HG03196 (cell line): ENCODE results near the gene TP53I13.

Experiments
- ATAC-seq: cut with Tn5 transposase; IDR thresholded peaks from one replicate; pipeline ENCODE4 v1.9.1; 2021; ENCODE audit not compliant: unreplicated experiment

The TP53I13 gene

DNA sequence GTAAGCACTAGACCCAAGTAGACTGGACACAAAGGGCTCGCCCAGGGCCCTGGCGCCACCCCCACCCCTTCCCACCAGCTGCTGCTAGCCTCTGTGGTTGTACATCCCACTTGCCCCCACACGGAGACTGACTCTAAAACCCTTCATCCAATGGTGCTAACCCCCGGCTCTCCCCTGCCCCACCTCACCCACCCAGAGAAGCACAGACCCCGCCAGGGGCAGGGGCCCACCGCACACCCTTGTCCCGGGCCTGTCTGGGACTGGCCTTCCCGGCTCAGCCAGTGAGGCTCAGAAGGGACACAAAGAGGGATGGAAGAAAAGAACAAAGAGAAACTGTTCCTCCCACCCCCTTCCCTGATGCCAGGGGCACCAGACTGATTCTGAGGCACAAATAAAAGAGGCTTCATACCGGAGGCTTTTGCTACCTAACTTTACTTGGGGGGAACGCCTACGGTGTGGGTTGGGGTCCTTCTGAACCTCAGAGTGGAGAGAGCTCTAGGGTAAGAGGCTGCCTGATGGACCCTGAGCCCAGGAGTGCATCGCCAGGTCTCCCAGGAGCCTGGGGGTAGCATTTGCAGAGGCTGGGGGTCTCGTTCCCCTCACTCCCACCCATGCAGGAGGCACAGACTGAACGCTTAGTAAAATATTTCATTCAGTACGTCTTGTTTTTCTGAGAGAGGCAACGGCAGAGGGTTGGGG lies 46.0 kb downstream of the TP53I13 start:
- ATAC-seq: no peak

DNA sequence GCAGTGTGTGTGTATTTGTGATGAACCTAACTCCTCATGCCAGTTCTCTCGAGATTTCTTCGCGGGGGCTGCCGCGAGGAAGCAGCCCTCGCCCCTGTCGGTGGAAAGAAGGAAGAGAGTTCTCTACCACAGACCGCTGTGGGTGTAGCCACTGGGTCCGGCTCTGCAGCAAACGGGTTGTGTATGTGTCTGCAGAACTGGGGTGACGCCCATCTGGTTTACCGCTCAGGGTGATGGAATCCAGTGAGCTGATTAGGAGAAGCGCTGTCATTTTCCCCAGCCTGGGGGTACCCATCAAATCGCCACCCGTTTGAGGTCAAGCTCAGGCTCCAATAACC lies 46.5 kb downstream of the TP53I13 start:
- no peak for ATAC-seq

DNA sequence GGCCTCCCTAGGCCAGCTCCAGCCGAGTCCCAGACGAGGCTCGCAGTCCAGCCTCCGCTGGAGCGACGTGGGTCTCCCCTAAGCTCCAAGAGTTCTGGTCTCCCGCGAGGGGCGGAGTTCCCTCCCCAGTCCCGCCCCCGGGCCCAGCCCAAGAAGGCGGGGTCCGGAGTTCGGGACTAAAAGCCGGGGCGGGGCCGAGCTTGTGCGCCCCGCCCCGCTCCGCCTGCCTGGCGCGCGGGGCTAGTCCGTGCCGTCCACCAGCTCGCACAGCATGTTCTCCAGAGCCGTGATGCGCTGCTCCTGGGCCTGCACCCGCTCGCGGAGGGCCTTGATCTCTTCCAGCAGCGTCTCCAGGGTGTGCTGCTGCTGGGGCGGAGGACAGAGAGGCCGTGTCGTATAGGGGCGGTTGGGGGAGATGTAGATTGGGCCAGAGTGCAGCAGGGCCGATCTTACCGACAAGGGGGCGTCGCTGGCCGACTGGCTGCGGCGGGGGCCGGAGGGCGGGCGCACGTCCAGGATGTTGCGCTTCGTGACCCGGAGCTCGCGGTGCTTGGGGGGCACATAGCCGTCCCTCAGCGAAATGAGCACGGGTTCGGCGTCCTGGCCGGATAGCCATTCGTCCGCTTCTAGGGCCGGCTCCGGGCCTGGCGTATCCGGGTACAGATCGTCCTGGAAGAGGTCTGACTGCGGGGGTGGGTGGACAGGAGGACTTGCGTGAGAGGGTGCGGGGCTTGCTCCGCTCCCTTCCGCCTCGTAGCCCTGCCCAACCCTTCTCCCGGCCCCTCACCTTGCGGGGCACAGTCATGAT lies 47.2 kb downstream of the TP53I13 start:
- ATAC-seq: peak; percentile 45

DNA sequence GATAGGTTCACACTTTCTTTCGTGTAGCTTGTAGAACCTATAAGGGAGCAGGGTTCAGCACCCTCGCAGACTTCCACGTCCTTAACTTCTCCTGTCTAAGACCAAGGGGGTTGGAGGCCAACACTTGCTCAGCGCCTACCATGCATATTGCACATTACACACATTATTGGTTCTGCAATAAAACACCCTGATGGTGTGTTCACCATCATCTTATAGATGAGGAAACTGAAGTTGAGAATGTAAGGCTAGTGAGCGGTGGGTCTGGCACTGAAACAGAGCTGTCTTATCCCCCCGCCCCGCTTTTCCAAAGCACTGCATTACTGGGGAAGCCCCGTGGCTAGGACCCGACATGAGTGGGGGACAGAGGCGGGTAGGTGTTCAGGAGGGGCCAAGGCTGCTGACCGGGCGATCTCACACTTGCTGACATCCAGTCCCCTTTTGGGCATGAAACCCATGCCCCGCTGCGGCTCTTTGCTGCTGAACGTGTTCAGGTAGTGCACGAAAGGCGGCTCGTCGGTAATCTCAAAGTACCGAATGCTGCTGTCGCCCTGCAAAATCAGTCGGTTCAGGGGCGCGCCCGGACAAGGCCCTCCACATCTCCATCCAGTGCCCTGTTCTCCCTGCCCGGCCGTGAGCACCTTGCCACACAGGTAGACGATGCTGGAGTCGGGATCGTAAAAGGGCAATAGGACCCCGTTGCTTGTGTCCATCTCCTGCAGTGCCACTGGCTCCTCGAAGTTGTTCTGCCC lies 48.0 kb downstream of the TP53I13 start:
- ATAC-seq: no peak

DNA sequence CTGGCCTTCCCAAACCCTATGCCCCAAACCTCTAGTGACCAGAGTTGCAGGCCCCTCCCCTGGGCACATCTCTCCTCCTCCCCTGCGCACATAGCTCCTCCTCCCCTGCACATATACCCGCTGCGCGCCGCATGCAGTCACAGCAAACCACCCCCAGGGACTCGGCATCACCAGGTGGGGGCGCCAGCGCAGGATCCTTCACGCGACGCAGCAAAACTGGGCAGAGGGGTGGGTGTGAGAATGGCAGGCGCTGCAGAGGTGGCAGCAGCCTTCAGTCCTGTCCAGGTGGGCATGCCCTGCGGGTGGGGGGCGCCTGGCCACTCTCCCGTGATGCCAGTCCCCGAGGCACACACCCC lies 48.6 kb downstream of the TP53I13 start:
- ATAC-seq: peak; percentile 40

DNA sequence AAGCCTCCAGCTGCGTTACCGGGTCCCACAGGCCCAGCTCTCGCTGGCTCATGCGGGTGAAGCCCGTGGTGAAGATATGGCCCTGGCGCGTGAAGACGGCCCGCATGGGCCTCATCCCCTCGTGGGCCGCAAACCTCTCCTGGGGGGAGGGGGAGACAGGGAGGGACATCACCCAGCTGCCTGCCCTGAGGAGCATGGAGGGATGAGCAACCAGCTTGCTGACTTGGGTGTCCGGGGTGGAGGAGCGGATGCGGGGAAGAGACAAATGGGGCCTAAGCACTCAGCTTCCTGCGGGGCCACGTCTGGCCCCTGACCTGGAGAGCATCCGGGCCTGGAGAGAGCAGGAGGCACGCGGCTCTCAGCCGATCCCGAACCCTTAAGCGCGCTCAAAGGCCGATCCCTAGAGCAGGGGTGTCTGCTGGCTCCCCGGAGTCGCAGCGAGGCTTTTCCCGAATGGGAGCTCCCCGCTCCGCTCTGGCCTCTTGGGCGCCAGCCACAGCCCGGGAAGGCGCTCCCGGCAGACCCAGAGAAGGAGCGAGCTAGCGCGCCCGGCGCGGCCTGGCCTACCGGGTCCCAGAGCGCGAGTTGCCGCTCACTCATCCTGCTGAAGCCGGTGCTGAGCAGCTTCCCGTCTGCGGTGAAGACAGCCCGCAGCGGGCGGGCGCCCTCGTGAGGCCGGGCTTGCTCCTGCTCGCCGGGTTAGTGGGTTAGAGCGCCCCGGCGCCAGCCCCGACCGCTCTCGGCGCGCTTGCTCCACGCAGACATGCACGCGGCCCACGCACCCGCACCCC lies 49.2 kb downstream of the TP53I13 start:
- ATAC-seq: no peak

DNA sequence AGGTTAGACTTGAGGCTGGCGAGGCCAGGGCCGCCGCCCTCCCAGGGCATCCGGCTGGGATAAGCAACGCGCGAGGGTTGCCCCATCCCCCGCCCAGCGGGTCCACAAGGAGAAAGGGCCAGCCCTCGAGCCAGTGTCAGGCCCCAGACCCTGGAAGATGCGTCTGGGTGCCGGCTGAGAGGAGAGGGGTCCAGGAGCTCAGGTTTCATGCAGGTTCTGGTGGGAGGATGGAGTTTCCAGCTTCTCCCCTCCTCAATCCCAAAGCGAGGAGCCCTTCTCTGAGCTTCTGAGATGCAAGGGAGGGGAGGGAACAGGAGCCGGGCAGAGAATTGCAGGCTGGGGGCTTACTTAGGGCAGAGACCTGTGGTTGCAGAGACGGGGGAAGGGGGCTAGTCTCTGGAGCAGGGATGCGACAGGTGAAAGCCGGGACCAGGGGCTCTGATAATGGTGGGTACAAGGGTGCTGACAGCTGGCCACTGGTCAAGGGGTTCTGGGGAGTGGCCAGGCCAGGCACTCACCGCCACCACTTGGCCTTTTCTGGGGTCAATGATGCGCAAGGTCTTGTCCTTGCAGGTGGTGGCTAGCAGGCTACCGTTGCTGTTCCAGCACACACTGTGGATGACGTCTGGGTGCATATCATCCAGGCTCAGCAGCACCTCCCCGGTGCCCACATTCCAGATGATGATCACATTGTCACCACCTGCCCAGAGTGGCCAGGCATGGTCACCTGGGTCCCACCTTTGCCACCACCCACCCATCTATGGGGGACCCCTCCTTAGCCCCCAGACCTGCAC lies 50.0 kb downstream of the TP53I13 start:
- no peak for ATAC-seq

DNA sequence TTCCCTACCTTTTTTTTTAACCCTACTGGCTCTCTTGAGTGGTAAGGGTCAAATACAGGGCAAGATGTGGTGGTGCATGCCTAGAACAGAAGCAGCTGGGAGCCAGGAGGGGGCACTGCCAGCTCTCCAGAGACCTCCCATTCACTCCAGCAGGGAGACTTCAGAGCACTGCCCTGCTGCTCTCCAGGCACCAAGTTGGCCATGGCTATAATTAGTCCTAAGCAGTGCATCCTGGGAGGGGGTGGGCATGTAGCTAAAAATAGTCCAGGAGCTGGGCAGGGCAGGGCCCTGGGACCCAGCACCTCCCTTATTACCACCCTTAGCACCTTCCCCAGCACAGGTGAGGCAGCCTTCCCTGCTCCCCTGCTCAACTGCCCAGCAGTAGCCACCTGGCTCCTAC lies 50.8 kb downstream of the TP53I13 start:
- no peak for ATAC-seq

DNA sequence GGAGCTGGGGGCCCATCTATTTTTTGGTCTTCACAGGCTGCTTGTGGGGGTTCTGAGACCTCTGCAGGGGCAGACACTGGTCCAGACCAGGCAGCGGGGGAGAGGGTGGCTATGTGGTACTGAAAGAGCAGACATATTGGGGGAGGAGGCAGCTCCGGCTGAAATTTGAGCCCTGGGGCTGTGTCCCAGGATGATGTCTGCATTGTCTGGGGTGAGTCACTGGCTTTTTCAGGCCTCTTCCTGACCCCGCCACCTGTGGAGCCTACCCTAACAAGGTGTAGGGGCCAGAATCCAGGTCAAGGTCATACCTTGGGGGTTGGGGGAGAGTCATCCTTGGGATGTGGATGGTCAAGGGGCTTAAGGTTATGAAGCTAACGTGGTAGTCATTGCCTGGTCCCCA lies 51.8 kb downstream of the TP53I13 start:
- no peak for ATAC-seq

DNA sequence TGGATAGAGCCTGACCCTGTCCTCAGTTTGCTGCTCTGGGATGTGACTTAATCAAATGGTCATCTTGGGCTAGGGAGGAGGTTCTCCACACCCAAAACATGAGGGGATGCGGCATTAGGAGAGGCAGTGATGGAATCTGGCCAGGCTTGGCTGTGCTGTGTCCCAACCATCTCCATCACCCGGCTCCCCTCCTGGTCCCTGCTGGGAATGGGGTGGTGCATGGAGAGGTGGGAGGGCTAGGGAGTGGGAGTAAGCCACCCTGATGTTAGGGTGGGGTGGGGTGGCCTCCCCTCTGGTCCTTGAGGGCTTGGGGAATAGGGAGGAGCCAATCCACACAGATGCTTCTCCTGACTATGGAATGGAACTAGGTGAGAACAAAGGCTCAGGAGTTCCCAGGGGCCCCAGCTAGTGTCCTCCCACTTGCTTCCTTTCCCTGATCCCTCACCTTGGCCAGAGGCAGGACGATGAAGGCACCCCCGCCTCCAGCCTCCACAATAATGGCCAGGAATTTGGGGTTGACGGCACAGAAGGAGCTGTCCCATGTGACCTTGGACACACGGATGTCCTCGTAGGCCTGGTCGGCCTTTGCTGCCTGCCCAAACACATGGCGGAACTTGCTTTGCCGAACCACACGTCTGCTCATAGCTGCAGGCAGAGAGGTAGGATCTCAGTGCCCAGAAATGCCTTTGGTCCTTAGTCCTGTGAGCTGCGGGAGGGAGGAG lies 52.4 kb downstream of the TP53I13 start:
- ATAC-seq: no peak

DNA sequence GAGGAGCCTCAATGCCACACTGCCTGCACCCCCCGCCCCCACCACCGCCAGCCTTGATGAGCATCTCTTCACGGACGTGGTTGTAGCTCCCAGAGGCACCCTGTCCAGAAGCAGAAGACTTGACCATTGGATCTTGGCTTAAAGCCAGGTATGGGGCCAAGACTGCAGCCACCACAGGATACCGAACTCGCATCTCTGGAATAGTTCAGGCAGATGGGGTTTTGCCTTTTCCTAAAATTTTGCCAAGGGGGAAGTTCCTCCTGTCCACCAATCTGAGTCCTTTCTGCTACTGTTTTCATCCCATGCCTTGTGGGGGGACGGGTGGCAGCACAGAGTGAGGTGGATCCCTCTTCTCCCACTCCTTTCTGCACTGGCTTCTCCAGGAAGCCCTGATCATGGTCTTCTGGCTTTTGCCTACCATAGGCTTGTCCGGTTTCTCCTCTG lies 53.3 kb downstream of the TP53I13 start:
- no peak for ATAC-seq
